SK-N-SH treated with all-trans-retinoic acid at 6 μM for 48 hours (cell line): ENCODE measurements around the gene CDON.

ENCODE experiments used
- ESRRG ChIP-seq: fragments of 250-450 bp; sonication (Bioruptor Pico); IDR thresholded peaks from 2 replicates; pipeline ENCODE4 v1.6.1; 2021; ENCODE audit warnings: mild to moderate bottlenecking
- ZFP3 ChIP-seq: fragments of 250-450 bp; sonication (Bioruptor Pico); IDR thresholded peaks from 2 replicates; pipeline ENCODE4 v1.5.0; 2020; ENCODE audit warnings: mild to moderate bottlenecking, moderate library complexity
- TF ChIP-seq, protein P1 (sequence below): fragments of 250-450 bp; sonication (Bioruptor Pico); IDR thresholded peaks from 2 replicates; pipeline ENCODE4 v1.8.0; 2020; ENCODE audit warnings: mild to moderate bottlenecking, moderate library complexity, borderline replicate concordance

DNA sequence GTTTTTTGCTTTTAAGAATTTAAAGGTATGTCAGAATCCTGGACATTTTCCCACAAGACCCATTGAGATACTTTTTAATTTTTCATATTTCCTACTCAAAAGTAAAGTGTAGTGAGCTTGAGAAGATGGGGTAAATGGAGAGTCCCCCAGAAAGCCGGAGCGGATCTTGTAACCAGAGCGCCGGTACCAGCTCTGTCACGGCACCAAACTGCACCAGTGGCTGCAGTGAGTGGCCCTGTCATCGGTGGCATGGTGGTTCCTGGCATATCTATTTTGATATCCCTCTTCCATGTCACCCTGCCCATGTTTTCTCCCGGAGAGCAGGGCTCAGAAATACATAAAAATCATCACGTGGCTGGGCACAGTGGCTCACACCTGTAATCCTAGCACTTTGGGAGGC lies 139.0 kb downstream of the CDON start:
- TF ChIP-seq, protein P1, sequence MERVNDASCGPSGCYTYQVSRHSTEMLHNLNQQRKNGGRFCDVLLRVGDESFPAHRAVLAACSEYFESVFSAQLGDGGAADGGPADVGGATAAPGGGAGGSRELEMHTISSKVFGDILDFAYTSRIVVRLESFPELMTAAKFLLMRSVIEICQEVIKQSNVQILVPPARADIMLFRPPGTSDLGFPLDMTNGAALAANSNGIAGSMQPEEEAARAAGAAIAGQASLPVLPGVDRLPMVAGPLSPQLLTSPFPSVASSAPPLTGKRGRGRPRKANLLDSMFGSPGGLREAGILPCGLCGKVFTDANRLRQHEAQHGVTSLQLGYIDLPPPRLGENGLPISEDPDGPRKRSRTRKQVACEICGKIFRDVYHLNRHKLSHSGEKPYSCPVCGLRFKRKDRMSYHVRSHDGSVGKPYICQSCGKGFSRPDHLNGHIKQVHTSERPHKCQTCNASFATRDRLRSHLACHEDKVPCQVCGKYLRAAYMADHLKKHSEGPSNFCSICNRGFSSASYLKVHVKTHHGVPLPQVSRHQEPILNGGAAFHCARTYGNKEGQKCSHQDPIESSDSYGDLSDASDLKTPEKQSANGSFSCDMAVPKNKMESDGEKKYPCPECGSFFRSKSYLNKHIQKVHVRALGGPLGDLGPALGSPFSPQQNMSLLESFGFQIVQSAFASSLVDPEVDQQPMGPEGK (CRISPR knock-in tag): no peak
- TF ChIP-seq ESRRG (CRISPR knock-in tag): no peak
- no peak for TF ChIP-seq ZFP3 (CRISPR knock-in tag)
